ENCODE data around the gene SAMD4B.

DNA sequence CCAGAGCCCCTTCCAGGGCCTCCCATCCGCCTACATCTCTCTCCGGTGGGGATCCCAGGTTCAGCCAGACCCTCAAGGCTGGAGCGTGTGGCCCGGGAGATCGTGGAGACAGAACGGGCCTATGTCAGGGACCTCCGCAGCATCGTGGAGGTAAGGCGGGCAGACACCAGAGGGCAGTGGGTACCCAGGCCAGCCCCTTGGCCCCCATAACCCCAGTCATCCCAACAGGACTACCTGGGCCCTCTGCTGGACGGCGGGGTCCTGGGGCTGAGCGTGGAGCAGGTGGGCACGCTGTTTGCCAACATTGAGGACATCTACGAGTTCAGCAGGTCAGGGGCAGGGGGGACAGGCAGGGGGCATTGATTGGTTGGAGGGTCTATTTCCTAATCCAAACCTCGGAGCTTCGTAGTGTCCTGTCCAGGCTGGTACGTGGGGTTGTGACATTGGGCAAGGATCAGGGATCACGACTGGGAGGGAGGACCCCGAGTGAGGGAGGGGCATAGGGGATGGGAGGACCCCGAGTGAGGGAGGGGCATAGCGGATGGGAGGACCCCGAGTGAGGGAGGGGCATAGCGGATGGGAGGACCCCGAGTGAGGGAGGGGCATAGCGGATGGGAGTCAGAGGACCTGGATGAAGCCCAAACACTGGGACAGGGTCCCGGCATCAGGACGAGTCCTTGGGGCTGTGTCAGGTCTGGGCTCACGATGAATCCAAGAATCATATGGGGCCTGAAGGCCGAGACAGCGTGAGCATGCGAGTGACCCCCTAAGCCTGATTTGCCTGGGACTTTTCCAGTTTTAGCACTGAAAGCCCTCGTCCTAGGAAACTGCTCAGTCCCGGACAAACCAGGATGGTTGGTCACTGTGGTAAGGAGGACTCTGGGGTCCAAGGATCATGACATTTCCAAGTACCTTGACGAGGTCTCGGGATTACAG, 73.2 kb downstream of the SAMD4B start:
- TF ChIP-seq, protein P1, sequence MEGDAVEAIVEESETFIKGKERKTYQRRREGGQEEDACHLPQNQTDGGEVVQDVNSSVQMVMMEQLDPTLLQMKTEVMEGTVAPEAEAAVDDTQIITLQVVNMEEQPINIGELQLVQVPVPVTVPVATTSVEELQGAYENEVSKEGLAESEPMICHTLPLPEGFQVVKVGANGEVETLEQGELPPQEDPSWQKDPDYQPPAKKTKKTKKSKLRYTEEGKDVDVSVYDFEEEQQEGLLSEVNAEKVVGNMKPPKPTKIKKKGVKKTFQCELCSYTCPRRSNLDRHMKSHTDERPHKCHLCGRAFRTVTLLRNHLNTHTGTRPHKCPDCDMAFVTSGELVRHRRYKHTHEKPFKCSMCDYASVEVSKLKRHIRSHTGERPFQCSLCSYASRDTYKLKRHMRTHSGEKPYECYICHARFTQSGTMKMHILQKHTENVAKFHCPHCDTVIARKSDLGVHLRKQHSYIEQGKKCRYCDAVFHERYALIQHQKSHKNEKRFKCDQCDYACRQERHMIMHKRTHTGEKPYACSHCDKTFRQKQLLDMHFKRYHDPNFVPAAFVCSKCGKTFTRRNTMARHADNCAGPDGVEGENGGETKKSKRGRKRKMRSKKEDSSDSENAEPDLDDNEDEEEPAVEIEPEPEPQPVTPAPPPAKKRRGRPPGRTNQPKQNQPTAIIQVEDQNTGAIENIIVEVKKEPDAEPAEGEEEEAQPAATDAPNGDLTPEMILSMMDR (IDR thresholded peaks at IDR 0.05), result no peak
- no peak for TF ChIP-seq POLR2A (IDR thresholded peaks at IDR 0.05)
